Spinal cord (tissue), 10 donors: ENCODE results near the gene ACTN3. TPM values are rescaled to one million over a fixed set of nuclear protein-coding genes. Genes with fewer than 3 reads are reported as not detected.
"Not testable (repeated sequence)": the region's sequence is repeated elsewhere in the genome, so short reads cannot be mapped to it uniquely, and the experiment has no call there.

Experiments
- DNase-seq, 6 donors: peaks; one replicate each; pipeline versions ENCODE4 v3.0.0 to v3.0.0-alpha.2; 2013 to 2015; ENCODE audit warnings: low spot score in 6 of 6, low read depth in 4 of 6
- H3K27ac ChIP-seq: one replicate; pipeline ENCODE4 v1.5.1; 2013; ENCODE audit warnings: low read depth, low read length, control low read depth
- H3K27me3 ChIP-seq: one replicate; pipeline ENCODE4 v1.6.1; 2013; ENCODE audit warnings: low read length; ENCODE audit not compliant: control insufficient read depth, insufficient read depth
- H3K36me3 ChIP-seq: one replicate; pipeline ENCODE4 v1.6.1; 2013; ENCODE audit warnings: low read length; ENCODE audit not compliant: control insufficient read depth, insufficient read depth
- H3K4me1 ChIP-seq: one replicate; pipeline ENCODE4 v1.6.1; 2013; ENCODE audit warnings: low read length; ENCODE audit not compliant: control insufficient read depth, insufficient read depth
- H3K4me3 ChIP-seq: one replicate; pipeline ENCODE4 v1.5.1; 2013; ENCODE audit warnings: low read depth, low read length, control low read depth
- H3K9me3 ChIP-seq: one replicate; pipeline ENCODE4 v1.6.1; 2013; ENCODE audit warnings: low read length; ENCODE audit not compliant: control insufficient read depth, insufficient read depth
- WGBS: methylation state at CpG from one replicate; pipeline ENCODE4 v1.1.5; 2013; ENCODE audit warnings: missing lambda C conversion rate; ENCODE audit not compliant: insufficient coverage; 5-methylcytosine and 5-hydroxymethylcytosine counted together
- polyA plus RNA-seq, 2 donors: library from polyadenylated mRNA; unstranded; fragments of 120-200 nt; gene quantifications; one replicate each; pipeline ENCODE4 v1.2.1, GENCODE V29; 2013; ENCODE audit not compliant: insufficient read length in 2 of 2
- total RNA-seq, 2 donors: library from RNA; depleted of rRNA in 1 of 2; stranded (reverse); fragments of 120-200 nt in 1 of 2; fragments of >200 nt in 1 of 2; gene quantifications; one replicate each; pipeline versions ENCODE4 v1.2.3 to v1.2.4, GENCODE V29; 2013 to 2014
- donor health status: healthy.

ACTN3 gene
- total and polyA plus RNA-seq, 4 donors = 0.10 to 0.39 (median 0.36) TPM

- Histone ChIP-seq H3K4me3 (no peak overlapping the region), H3K27ac (no peak overlapping the region), H3K36me3 (peaks cover 16% of the 10 kb centered on the region), H3K9me3 (no peaks in the 10 kb centered on the region), H3K27me3 (no peaks in the 10 kb centered on the region), H3K4me1 (peaks cover 14% of the 10 kb centered on the region)
- no peak for DNase-seq
- 83% methylated on average over 1 of the region's 2 CpGs for WGBS
Measured at GRCh38 chr11:66570850-66571180, 24.1 kb downstream of the ACTN3 start.

DNA sequence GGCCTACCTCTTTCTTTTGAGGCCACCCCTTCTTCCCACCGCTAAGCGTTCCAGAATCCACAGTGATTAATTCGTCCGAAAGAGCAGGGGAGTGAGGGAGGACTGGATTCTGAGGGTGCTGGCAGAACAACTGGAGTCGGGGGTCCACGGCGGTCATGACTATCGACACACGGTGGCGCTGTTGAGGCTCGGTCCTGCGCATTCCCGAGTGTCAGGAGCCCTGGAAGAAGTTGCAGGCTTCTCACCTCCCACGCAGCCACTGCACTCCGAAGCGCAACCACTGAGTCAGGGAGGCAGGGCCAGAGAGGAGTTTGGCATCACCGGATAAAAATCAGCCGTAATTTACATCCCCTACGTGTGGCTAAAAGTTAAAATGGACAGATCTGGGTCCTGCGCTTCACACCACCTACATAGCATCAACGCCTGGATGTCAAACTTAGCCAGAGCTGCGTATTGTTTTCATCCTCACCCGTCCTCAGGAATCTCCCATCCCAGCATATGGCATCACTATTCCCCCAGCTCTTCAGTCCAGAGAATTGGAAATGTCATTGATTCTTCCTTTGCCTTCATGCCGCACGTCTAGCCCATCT is 32.4 kb downstream of the ACTN3 start:
- no peak overlapping the region for H3K27ac ChIP-seq
- H3K27me3 ChIP-seq = no peaks in the 10 kb centered on the region
- H3K9me3 ChIP-seq = no peaks in the 10 kb centered on the region
- no peak overlapping the region for H3K4me3 ChIP-seq
- H3K36me3 ChIP-seq = no peaks in the 10 kb centered on the region
- peaks cover 7% of the 10 kb centered on the region for H3K4me1 ChIP-seq
- WGBS = 28% methylated on average over 17 of the region's 25 CpGs
- DNase-seq = peak in 5 of 6 donors; percentile 58 to 90 (median 62)

- no peak for DNase-seq
- no peak overlapping the region for H3K27ac ChIP-seq
- H3K36me3 ChIP-seq = no peaks in the 10 kb centered on the region
- peaks cover 7% of the 10 kb centered on the region for H3K4me1 ChIP-seq
- WGBS = 91% methylated on average over 5 of the region's 5 CpGs
- H3K27me3 ChIP-seq = no peaks in the 10 kb centered on the region
- H3K4me3 ChIP-seq = no peak overlapping the region
- H3K9me3 ChIP-seq = no peaks in the 10 kb centered on the region
Measured at GRCh38 chr11:66580803-66581202, 34.1 kb downstream of the ACTN3 start.

DNA sequence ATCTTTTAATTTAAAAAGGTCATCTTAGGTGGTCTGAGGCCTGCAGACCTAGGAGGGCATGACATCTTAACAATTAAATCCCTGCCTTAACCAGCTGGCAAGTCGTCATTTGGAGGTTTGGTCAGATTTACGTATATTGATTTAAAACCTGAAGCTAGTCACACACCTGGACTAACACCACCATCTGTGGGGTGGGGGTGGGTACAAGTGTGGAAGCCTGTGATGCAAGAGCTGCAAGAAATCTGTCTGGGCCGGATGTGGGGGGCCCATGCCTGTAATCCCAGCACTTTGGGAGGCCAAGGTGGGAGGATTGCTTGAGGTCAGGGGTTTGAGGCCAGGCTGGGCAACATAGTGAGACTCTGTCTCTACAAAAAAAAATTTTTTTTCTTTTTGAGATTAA is 34.6 kb downstream of the ACTN3 start:
- no peak for DNase-seq
- no peaks in the 10 kb centered on the region for H3K9me3 ChIP-seq

DNA sequence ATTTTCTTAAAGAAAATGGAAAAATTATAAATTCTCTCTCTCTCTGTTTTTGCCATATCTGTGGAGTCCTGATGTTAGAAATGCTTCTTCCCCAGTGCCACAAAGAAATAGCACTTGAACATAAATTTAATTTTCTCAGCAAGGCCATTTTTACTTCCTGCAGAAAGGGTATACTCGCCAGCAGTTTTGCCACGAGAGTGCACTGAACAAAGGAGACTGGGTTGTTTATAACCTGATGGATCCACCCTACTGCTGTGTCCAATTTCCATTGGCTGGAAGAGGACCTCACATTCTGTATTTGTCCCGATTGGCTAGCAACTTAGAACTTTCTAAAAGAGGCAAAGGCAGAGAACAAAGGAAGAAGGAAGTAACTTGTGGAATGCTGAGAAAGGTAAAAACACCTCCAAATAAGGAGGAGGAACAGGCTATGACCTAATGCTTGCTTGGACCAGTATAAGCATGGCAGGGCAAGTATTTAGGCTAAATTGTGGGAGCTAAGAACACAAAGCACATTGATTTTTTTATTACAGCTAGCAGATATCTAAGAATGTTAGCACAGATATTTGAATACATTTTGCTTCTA is 36.0 kb downstream of the ACTN3 start:
- not testable (repeated sequence) for H3K27ac ChIP-seq, H3K4me3 ChIP-seq, H3K4me1 ChIP-seq, H3K9me3 ChIP-seq, DNase-seq, H3K36me3 ChIP-seq, H3K27me3 ChIP-seq
- WGBS = 63% methylated on average over 2 of the region's 3 CpGs

More for the DNA sequence above, 34.6 kb downstream of the ACTN3 start:
- H3K4me1 ChIP-seq = peaks cover 7% of the 10 kb centered on the region
- no peaks in the 10 kb centered on the region for H3K27me3 ChIP-seq
- WGBS = 75% methylated on average over 2 of the region's 3 CpGs
- H3K27ac ChIP-seq = no peak overlapping the region
- H3K36me3 ChIP-seq = no peaks in the 10 kb centered on the region
- H3K4me3 ChIP-seq = no peak overlapping the region

GRCh38 chr11:66585447-66585846 is 38.7 kb downstream of the ACTN3 start:
- H3K36me3 ChIP-seq, H3K4me1 ChIP-seq, H3K9me3 ChIP-seq, H3K27ac ChIP-seq, H3K4me3 ChIP-seq, DNase-seq, H3K27me3 ChIP-seq: not testable (repeated sequence)
- WGBS = no CpG with 5 or more reads among the region's 1 CpG

DNA sequence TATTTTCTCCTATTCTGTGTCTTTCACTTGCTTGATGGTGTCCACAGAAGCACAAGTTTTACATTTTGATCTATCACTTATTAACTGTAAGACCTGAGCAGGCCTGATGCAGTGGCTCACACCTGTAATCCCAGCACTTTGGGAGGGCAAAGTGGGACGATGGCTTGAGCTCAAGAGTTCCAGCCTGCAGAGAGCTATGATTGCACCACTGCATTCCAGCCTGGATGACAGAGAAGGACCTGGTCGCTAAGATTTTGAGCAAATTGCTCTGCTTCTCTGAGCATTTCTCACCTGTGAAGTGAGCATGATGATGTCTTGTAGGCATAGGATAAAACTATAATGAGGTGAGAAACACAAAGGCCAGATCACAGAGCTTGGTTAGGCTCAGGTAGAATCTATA is 39.4 kb downstream of the ACTN3 start:
- 71% methylated on average over 2 of the region's 2 CpGs for WGBS
- Histone ChIP-seq H3K9me3 (peaks cover 10% of the 10 kb centered on the region), H3K36me3 (no peaks in the 10 kb centered on the region), H3K4me3 (no peak overlapping the region), H3K4me1 (no peaks in the 10 kb centered on the region), H3K27ac (no peak overlapping the region), H3K27me3 (no peaks in the 10 kb centered on the region)
- no peak for DNase-seq

GRCh38 chr11:66589315-66589714 is 42.6 kb downstream of the ACTN3 start:
- not testable (repeated sequence) for H3K9me3 ChIP-seq

GRCh38 chr11:66589996-66590675 is 43.4 kb downstream of the ACTN3 start:
- WGBS = 82% methylated on average over 5 of the region's 7 CpGs

More at GRCh38 chr11:66589315-66589714, 42.6 kb downstream of the ACTN3 start:
- not testable (repeated sequence) for H3K36me3 ChIP-seq, DNase-seq, H3K27me3 ChIP-seq, H3K4me3 ChIP-seq, H3K27ac ChIP-seq
- 100% methylated on average over 1 of the region's 2 CpGs for WGBS
- peaks cover 24% of the 10 kb centered on the region for H3K4me1 ChIP-seq

GRCh38 chr11:66591175-66591574 is 44.5 kb downstream of the ACTN3 start:
- peaks cover 10% of the 10 kb centered on the region for H3K9me3 ChIP-seq
- no peak overlapping the region for H3K4me3 ChIP-seq
- WGBS = 100% methylated on average over 1 of the region's 2 CpGs
- no peaks in the 10 kb centered on the region for H3K36me3 ChIP-seq
- H3K27ac ChIP-seq = no peak overlapping the region
- no peaks in the 10 kb centered on the region for H3K27me3 ChIP-seq
- DNase-seq = no peak
- peaks cover 41% of the 10 kb centered on the region for H3K4me1 ChIP-seq

More at GRCh38 chr11:66589996-66590675, 43.4 kb downstream of the ACTN3 start:
- H3K27ac ChIP-seq = no peak overlapping the region
- H3K4me1 ChIP-seq = peaks cover 31% of the 10 kb centered on the region
- no peaks in the 10 kb centered on the region for H3K27me3 ChIP-seq
- no peak overlapping the region for H3K4me3 ChIP-seq
- H3K9me3 ChIP-seq = peaks cover 10% of the 10 kb centered on the region
- no peaks in the 10 kb centered on the region for H3K36me3 ChIP-seq
- DNase-seq = no peak
